Upper lobe of right lung (tissue), 1 donor: ENCODE results near the gene LRRK1. TPM values are rescaled to one million over a fixed set of nuclear protein-coding genes. Genes with fewer than 3 reads are reported as not detected.
A peak's percentile ranks its signal among the peaks of the same experiment; 100 is the strongest.

Experiments used
- ATAC-seq: fragments of 200-7000 bp; cut with Tn5 transposase; one replicate; pipeline ENCODE4 v1.9.1; 2020; ENCODE audit warnings: mild to moderate bottlenecking, moderate library complexity
- DNase-seq: peaks from one replicate; pipeline ENCODE4 v3.0.0-alpha.2; 2020
- H3K27ac ChIP-seq: fragments of 200-600 bp; one replicate; pipeline ENCODE4 v1.8.0; 2022
- H3K27me3 ChIP-seq: fragments of 200-600 bp; one replicate; pipeline ENCODE4 v1.8.0; 2022; ENCODE audit warnings: mild to moderate bottlenecking
- H3K36me3 ChIP-seq: fragments of 200-600 bp; one replicate; pipeline ENCODE4 v1.8.0; 2022
- H3K4me1 ChIP-seq: fragments of 200-600 bp; one replicate; pipeline ENCODE4 v1.8.0; 2022
- H3K4me3 ChIP-seq: fragments of 200-600 bp; one replicate; pipeline ENCODE4 v1.8.0; 2022; ENCODE audit warnings: mild to moderate bottlenecking
- H3K9me3 ChIP-seq: fragments of 200-600 bp; one replicate; pipeline ENCODE4 v1.8.0; 2022
- intact Hi-C: fragments of 100-400 bp; cut with DNase I; formaldehyde crosslinking; loops from one replicate; pipeline ENCODE4 v1.11.0; 2022
- total RNA-seq: library from RNA; stranded (reverse); fragmentation: NEBNext Ultra II Directional; extraction: Animal tissue kit (Norgen Biotek cat#: 25700); gene quantifications from one replicate; pipeline ENCODE4 v1.2.1, GENCODE V29; 2021
- TF ChIP-seq, protein P1 (sequence below): fragments of 200-600 bp; IDR thresholded peaks from one replicate; pipeline ENCODE4 v1.8.0; 2022; ENCODE audit warnings: antibody characterized with exemption
- donor health status: DM: no; HTN: yes; CAD: no; lungs with severe emphysema.

Gene LRRK1
- total RNA-seq, 1 donor from 2014 or later: 22.6 TPM

DNA sequence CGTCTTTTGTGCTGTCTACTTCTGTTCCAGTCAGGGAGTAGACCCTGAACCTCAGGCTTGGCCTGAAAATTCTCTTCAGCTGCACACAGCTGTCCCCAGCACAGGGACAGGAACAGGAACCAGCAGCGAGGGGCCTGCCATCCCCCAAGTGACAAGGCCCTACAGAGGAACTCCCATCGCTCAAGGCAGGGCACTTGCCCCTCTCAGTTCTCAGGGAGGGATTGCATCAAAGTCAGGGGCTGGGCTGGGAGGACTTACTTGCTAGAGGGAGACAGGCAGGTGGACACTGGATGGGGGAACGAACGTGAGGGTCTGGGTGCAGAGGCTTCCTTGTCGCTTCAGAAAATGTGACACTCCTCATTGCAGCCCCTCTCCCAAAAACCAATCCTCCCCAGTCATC is 169.1 kb downstream of the LRRK1 start:
- TF ChIP-seq, protein P1, sequence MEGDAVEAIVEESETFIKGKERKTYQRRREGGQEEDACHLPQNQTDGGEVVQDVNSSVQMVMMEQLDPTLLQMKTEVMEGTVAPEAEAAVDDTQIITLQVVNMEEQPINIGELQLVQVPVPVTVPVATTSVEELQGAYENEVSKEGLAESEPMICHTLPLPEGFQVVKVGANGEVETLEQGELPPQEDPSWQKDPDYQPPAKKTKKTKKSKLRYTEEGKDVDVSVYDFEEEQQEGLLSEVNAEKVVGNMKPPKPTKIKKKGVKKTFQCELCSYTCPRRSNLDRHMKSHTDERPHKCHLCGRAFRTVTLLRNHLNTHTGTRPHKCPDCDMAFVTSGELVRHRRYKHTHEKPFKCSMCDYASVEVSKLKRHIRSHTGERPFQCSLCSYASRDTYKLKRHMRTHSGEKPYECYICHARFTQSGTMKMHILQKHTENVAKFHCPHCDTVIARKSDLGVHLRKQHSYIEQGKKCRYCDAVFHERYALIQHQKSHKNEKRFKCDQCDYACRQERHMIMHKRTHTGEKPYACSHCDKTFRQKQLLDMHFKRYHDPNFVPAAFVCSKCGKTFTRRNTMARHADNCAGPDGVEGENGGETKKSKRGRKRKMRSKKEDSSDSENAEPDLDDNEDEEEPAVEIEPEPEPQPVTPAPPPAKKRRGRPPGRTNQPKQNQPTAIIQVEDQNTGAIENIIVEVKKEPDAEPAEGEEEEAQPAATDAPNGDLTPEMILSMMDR: no peak
- Histone ChIP-seq H3K4me3 (no peak overlapping the region), H3K27ac (no peak overlapping the region), H3K27me3 (no peaks in the 10 kb centered on the region), H3K36me3 (no peaks in the 10 kb centered on the region), H3K9me3 (no peaks in the 10 kb centered on the region), H3K4me1 (peaks cover 40% of the 10 kb centered on the region)
- no peak for DNase-seq
- no peak for ATAC-seq
- intact Hi-C loops: loop anchor here (5.0 kb wide), 1 partner anchor 169 kb away; no protein-coding TSS in a partner anchor

GRCh38 chr15:101088788-101089578 is 169.8 kb downstream of the LRRK1 start:
- TF ChIP-seq, protein P1: peak; percentile 100
- no peak overlapping the region for H3K27ac ChIP-seq
- peak overlapping the region; percentile 19 for H3K4me3 ChIP-seq
- peak; percentile 93 for ATAC-seq
- H3K36me3 ChIP-seq: no peaks in the 10 kb centered on the region
- DNase-seq: peak; percentile 89
- no peaks in the 10 kb centered on the region for H3K9me3 ChIP-seq
- no peaks in the 10 kb centered on the region for H3K27me3 ChIP-seq
- H3K4me1 ChIP-seq: peaks cover 40% of the 10 kb centered on the region
- intact Hi-C loops: loop anchor here (5.0 kb wide), 1 partner anchor 168 kb away; no protein-coding TSS in a partner anchor

GRCh38 chr15:101089579-101090427 is 170.6 kb downstream of the LRRK1 start:
- no peak overlapping the region for H3K4me3 ChIP-seq
- ATAC-seq: no peak
- no peak for DNase-seq
- no peaks in the 10 kb centered on the region for H3K36me3 ChIP-seq
- no peaks in the 10 kb centered on the region for H3K27me3 ChIP-seq
- TF ChIP-seq, protein P1: no peak
- H3K27ac ChIP-seq: peak overlapping the region; percentile 9
- no peaks in the 10 kb centered on the region for H3K9me3 ChIP-seq
- intact Hi-C loops: loop anchor here (5.0 kb wide), 1 partner anchor 167 kb away; no protein-coding TSS in a partner anchor
- peaks cover 40% of the 10 kb centered on the region for H3K4me1 ChIP-seq

DNA sequence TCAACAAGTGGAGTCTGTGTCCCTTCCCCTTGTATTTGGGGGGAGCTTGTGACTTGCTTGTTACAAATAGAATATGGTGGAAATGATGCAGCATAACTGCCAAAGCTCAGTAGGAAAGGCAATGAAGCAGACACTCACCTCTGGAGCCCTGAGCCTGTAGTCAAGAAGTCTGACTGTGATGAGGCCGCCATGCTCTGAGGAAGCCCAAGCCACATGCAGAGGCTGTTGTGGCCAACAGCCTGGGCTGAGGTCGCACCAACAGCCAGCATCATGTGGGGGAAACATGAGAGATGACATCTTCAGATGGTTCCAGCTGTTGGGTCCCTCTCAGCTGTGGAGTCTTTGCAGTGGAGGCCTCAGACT is 171.3 kb downstream of the LRRK1 start:
- peak overlapping the region; percentile 9 for H3K27ac ChIP-seq
- DNase-seq: no peak
- H3K9me3 ChIP-seq: no peaks in the 10 kb centered on the region
- H3K4me3 ChIP-seq: no peak overlapping the region
- no peaks in the 10 kb centered on the region for H3K36me3 ChIP-seq
- H3K4me1 ChIP-seq: peaks cover 40% of the 10 kb centered on the region
- intact Hi-C loops: no loop called here
- no peaks in the 10 kb centered on the region for H3K27me3 ChIP-seq
- ATAC-seq: no peak
- TF ChIP-seq, protein P1: no peak

DNA sequence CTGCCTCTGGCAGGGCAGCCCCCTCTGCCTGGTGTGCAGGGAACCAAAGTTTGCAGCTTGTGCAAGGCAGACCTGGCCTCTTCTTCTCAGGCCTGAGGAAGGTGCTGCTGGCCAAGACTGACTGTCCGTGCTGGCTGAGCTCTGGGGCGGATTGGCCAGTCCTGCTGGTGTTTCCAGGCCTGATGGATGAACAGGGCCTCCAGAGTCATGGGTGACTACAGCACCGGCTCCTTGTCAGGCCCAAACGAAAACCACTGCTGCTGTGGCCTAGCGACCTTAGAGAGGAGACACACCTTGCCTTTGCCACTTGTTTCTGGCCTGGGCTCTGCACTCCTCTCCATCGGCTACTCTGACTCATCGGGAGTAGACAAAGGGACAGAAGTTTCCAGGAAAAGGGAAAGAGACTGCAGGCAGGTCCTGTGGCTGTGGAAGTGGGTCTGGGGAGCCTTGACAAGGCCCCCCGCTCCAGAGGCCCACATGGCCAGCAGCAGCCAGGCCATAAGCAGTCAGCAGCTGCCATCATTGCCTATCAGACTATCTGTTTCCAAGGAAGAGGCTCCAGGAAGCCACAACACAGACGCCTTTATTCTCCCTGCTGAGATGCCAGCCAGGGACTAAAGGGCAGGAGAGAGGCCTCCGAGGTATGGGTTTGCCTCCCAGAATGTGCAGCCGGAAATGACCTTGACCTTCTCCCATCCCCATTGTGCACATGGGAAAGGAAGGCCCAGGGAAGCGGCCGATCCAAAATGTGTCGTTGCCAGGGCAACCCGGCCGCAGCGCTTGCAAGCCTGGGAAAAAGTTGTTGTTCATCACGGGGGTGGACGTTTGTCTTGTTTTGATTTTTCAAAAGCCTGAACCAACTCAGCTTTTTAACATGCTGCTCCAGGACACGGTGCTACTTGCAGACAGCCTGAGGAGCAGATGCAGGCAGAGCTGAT is 172.2 kb downstream of the LRRK1 start:
- Histone ChIP-seq H3K9me3 (no peaks in the 10 kb centered on the region), H3K27ac (peak overlapping the region; percentile 79), H3K36me3 (no peaks in the 10 kb centered on the region), H3K4me3 (no peak overlapping the region), H3K4me1 (peaks cover 40% of the 10 kb centered on the region), H3K27me3 (no peaks in the 10 kb centered on the region)
- no peak for DNase-seq
- intact Hi-C loops: no loop called here
- TF ChIP-seq, protein P1: no peak
- ATAC-seq: no peak
